WTC11 (cell line): ENCODE data around the gene ANAPC7. TPM values are rescaled to one million over a fixed set of nuclear protein-coding genes. Genes with fewer than 3 reads are reported as not detected.

Experiments
- ATAC-seq: fragments of 200-7000 bp; cut with Tn5 transposase; 2 replicates; pipeline ENCODE4 v1.10.0; 2021; ENCODE audit warnings: mild to moderate bottlenecking, moderate library complexity
- CTCF ChIA-PET: fragments of 300-600 bp; sonication (Branson Sonifier 250); formaldehyde crosslinking; loops from one replicate; lab custom pipeline; 2021; ENCODE audit warnings: antibody characterized with exemption; lab: Charles Lee
- POLR2A ChIA-PET: fragments of 350-600 bp; sonication (Branson Sonifier 250); formaldehyde crosslinking; loops from one replicate; lab custom pipeline; 2021; ENCODE audit warnings: antibody characterized with exemption; lab: Charles Lee
- DNase-seq: peaks from one replicate; pipeline ENCODE4 v3.0.0; 2021; ENCODE audit warnings: low spot score
- H3K27ac Mint-ChIP-seq: 2 replicates; pipeline ENCODE4 v1.8.0; 2021; ENCODE audit warnings: mixed read lengths
- H3K27me3 Mint-ChIP-seq: 2 replicates; pipeline ENCODE4 v1.8.0; 2021; ENCODE audit warnings: low read depth, mild to moderate bottlenecking, moderate library complexity, mixed read lengths
- H3K36me3 Mint-ChIP-seq: 2 replicates; pipeline ENCODE4 v1.8.0; 2021; ENCODE audit warnings: mixed read lengths
- H3K4me1 Mint-ChIP-seq: 2 replicates; pipeline ENCODE4 v1.8.0; 2022; ENCODE audit warnings: mixed read lengths
- H3K4me3 Mint-ChIP-seq: 2 replicates; pipeline ENCODE4 v1.8.0; 2021; ENCODE audit warnings: mild to moderate bottlenecking, moderate library complexity, mixed read lengths
- H3K9me3 Mint-ChIP-seq: 2 replicates; pipeline ENCODE4 v1.8.0; 2021; ENCODE audit warnings: mixed read lengths
- AFF4 ChIP-seq: sonication (generic); formaldehyde crosslinking; IDR thresholded peaks from 2 replicates; pipeline ENCODE4 v1.8.1; 2023; ENCODE audit warnings: mild to moderate bottlenecking, missing genetic modification reagents, borderline replicate concordance
- ATF2 ChIP-seq: sonication (generic); formaldehyde crosslinking; IDR thresholded peaks from 2 replicates; pipeline ENCODE4 v1.8.1; 2022; ENCODE audit warnings: low read depth, missing genetic modification reagents, borderline replicate concordance
- CBFB ChIP-seq: sonication (generic); formaldehyde crosslinking; IDR thresholded peaks from 2 replicates; pipeline ENCODE4 v1.8.1; 2022; ENCODE audit warnings: mild to moderate bottlenecking, low read depth, missing genetic modification reagents
- E2F4 ChIP-seq: sonication (generic); formaldehyde crosslinking; IDR thresholded peaks from 2 replicates; pipeline ENCODE4 v1.8.1; 2022; ENCODE audit warnings: low read depth, mild to moderate bottlenecking, moderate library complexity, missing genetic modification reagents, borderline replicate concordance
- ETV6 ChIP-seq: sonication (generic); formaldehyde crosslinking; IDR thresholded peaks from 2 replicates; pipeline ENCODE4 v1.8.1; 2022; ENCODE audit warnings: mild to moderate bottlenecking, missing genetic modification reagents
- FOXP1 ChIP-seq: sonication (generic); formaldehyde crosslinking; IDR thresholded peaks from 2 replicates; pipeline ENCODE4 v1.8.0; 2022; ENCODE audit warnings: missing genetic modification reagents, mild to moderate bottlenecking, moderate library complexity, borderline replicate concordance
- HMGA2 ChIP-seq: fragments of 250-450 bp; sonication (Bioruptor Pico); IDR thresholded peaks from 2 replicates; pipeline ENCODE4 v1.4.0; 2021; ENCODE audit warnings: mild to moderate bottlenecking, moderate library complexity
- KAT7 ChIP-seq: sonication (generic); formaldehyde crosslinking; IDR thresholded peaks from 2 replicates; pipeline ENCODE4 v1.8.1; 2023; ENCODE audit warnings: missing genetic modification reagents, mild to moderate bottlenecking, borderline replicate concordance
- NFATC4 ChIP-seq: fragments of 250-450 bp; sonication (Bioruptor Pico); IDR thresholded peaks from 2 replicates; pipeline ENCODE4 v1.9.0; 2021; ENCODE audit warnings: mild to moderate bottlenecking
- NR1H2 ChIP-seq: sonication (generic); formaldehyde crosslinking; IDR thresholded peaks from 2 replicates; pipeline ENCODE4 v1.9.0; 2021; ENCODE audit warnings: mild to moderate bottlenecking, moderate library complexity, missing genetic modification reagents
- PRDM15 ChIP-seq: sonication (generic); formaldehyde crosslinking; IDR thresholded peaks from 2 replicates; pipeline ENCODE4 v1.8.0; 2022; ENCODE audit warnings: missing genetic modification reagents
- PRRX2 ChIP-seq: fragments of 250-450 bp; sonication (Bioruptor Pico); IDR thresholded peaks from 2 replicates; pipeline ENCODE4 v1.8.0; 2021; ENCODE audit warnings: mild to moderate bottlenecking
- SP1 ChIP-seq: sonication (generic); formaldehyde crosslinking; conservative IDR thresholded peaks from 2 replicates; pipeline ENCODE4 v1.8.1; 2022; ENCODE audit warnings: missing genetic modification reagents
- ZBTB21 ChIP-seq: sonication (generic); formaldehyde crosslinking; IDR thresholded peaks from 2 replicates; pipeline ENCODE4 v1.8.1; 2023; ENCODE audit warnings: mild to moderate bottlenecking, missing genetic modification reagents, borderline replicate concordance
- ZNF138 ChIP-seq: sonication (generic); formaldehyde crosslinking; conservative IDR thresholded peaks from 2 replicates; pipeline ENCODE4 v1.8.1; 2022; ENCODE audit warnings: mild to moderate bottlenecking, moderate library complexity, missing genetic modification reagents
- total RNA-seq: library from RNA; stranded (reverse); gene quantifications from 3 replicates; pipeline ENCODE4 v1.2.3, GENCODE V29; 2021
- TF ChIP-seq, protein P1 (sequence below): fragments of 250-450 bp; sonication (Bioruptor Pico); IDR thresholded peaks from 2 replicates; pipeline ENCODE4 v1.9.0; 2021; ENCODE audit warnings: moderate library complexity, mild to moderate bottlenecking, inconsistent platforms, borderline replicate concordance
- TF ChIP-seq, protein P2 (sequence below): sonication (generic); formaldehyde crosslinking; IDR thresholded peaks from 2 replicates; pipeline ENCODE4 v1.8.0; 2022; ENCODE audit warnings: mild to moderate bottlenecking, missing genetic modification reagents
- TF ChIP-seq, protein P3 (sequence below): fragments of 250-450 bp; sonication (Bioruptor Pico); IDR thresholded peaks from 2 replicates; pipeline ENCODE4 v1.8.0; 2021; ENCODE audit warnings: mild to moderate bottlenecking
- TF ChIP-seq, protein P4 (sequence below): sonication (generic); formaldehyde crosslinking; IDR thresholded peaks from 2 replicates; pipeline ENCODE4 v1.8.1; 2022; ENCODE audit warnings: mild to moderate bottlenecking, moderate library complexity, missing genetic modification reagents

The ANAPC7 gene
- total RNA-seq, 1 experiment from 2014 or later = 93.4 TPM

DNA sequence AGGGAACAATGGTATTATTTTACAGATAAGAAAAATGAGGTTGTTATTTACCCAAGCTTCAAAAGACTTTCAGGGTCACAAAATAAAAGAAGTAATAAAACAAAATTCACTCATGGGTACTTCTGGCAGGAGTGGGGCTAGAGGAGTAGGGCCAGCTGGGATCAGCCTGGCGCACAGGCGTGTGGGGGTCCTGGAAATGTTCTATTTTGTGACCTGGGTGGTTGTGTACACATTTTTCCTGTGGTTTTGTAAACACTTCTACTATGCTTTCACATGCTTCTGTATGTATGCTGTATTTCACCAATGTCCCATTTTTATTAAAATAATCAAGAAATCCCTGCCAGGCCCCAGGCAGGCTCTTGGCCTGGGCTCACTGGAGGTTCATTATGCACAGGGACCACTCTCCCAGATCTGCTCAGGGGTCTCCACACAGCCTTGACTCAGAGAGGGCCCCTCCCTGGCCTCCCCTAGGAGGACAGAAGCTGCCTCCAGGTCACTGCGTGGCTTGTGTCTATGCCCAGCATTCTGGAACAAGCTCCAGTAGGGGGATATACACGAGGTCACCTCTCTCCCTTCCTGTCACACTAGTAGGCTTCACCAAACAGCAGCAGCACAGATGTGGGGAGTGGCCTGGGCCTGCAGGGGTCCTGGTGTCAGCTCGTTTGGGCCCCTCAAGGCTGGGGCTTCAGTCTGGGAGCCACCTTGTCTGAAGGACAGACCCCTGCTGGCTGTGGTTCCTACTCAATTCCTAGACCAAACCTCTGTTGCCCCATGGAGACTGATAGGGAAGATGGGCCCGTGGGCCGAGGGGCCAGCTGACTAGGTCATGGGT lies 37.8 kb downstream of the ANAPC7 start (continued):
- TF ChIP-seq FOXP1 (CRISPR knock-in tag) (no peak), NR1H2 (no peak), CBFB (CRISPR knock-in tag) (no peak), ZNF138 (CRISPR knock-in tag) (no peak), HMGA2 (CRISPR knock-in tag) (no peak), NFATC4 (CRISPR knock-in tag) (no peak), AFF4 (CRISPR knock-in tag) (no peak)
- TF ChIP-seq, protein P1, sequence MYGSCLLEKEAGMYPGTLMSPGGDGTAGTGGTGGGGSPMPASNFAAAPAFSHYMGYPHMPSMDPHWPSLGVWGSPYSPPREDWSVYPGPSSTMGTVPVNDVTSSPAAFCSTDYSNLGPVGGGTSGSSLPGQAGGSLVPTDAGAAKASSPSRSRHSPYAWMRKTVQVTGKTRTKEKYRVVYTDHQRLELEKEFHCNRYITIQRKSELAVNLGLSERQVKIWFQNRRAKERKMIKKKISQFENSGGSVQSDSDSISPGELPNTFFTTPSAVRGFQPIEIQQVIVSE (CRISPR knock-in tag) = no peak
- TF ChIP-seq, protein P2, sequence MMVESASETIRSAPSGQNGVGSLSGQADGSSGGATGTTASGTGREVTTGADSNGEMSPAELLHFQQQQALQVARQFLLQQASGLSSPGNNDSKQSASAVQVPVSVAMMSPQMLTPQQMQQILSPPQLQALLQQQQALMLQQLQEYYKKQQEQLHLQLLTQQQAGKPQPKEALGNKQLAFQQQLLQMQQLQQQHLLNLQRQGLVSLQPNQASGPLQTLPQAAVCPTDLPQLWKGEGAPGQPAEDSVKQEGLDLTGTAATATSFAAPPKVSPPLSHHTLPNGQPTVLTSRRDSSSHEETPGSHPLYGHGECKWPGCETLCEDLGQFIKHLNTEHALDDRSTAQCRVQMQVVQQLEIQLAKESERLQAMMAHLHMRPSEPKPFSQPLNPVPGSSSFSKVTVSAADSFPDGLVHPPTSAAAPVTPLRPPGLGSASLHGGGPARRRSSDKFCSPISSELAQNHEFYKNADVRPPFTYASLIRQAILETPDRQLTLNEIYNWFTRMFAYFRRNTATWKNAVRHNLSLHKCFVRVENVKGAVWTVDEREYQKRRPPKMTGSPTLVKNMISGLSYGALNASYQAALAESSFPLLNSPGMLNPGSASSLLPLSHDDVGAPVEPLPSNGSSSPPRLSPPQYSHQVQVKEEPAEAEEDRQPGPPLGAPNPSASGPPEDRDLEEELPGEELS = no peak

DNA sequence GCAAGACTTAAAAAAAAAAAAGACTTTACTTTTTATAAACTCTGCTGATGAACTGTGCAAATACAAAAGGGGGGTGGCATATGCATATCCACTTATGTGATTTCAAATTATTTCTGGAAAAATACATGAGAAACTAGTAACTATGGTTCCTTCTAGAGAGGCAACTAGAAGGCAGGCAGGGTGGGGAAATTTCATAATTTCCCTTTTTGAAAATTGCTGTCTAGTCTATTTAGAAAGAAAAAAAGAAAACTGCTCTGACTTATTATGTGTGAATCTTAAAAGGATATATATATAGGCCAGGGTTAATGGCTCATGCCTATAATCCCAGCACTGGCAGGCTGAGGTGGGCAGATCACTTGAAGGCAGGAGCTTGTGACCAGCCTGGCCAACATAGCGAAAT lies 42.3 kb downstream of the ANAPC7 start:
- Mint-ChIP-seq H3K27ac (no peak overlapping the region), H3K4me1 (no peaks in the 10 kb centered on the region), H3K9me3 (no peaks in the 10 kb centered on the region), H3K27me3 (no peaks in the 10 kb centered on the region), H3K36me3 (no peaks in the 10 kb centered on the region), H3K4me3 (no peak overlapping the region)
- ChIA-PET POLR2A (no interaction called here), CTCF (interaction anchor here (3.0 kb wide), 1 partner anchor 70 kb away, joined by 12 read pairs; no protein-coding TSS in a partner anchor)
- DNase-seq (no peak), ATAC-seq (no peak)
- TF ChIP-seq PRDM15 (CRISPR knock-in tag) (no peak), SP1 (CRISPR knock-in tag) (no peak), PRRX2 (no peak), ETV6 (CRISPR knock-in tag) (no peak), E2F4 (CRISPR knock-in tag) (no peak), ATF2 (no peak), KAT7 (CRISPR knock-in tag) (no peak), ZBTB21 (CRISPR knock-in tag) (no peak)
- TF ChIP-seq, protein P3, sequence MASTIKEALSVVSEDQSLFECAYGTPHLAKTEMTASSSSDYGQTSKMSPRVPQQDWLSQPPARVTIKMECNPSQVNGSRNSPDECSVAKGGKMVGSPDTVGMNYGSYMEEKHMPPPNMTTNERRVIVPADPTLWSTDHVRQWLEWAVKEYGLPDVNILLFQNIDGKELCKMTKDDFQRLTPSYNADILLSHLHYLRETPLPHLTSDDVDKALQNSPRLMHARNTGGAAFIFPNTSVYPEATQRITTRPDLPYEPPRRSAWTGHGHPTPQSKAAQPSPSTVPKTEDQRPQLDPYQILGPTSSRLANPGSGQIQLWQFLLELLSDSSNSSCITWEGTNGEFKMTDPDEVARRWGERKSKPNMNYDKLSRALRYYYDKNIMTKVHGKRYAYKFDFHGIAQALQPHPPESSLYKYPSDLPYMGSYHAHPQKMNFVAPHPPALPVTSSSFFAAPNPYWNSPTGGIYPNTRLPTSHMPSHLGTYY (CRISPR knock-in tag) = no peak
- TF ChIP-seq, protein P4, sequence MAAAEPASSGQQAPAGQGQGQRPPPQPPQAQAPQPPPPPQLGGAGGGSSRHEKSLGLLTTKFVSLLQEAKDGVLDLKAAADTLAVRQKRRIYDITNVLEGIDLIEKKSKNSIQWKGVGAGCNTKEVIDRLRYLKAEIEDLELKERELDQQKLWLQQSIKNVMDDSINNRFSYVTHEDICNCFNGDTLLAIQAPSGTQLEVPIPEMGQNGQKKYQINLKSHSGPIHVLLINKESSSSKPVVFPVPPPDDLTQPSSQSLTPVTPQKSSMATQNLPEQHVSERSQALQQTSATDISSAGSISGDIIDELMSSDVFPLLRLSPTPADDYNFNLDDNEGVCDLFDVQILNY (CRISPR knock-in tag) = no peak
